Thyroid gland (tissue), 4 donors: ENCODE data around the gene LSG1.

Experiments
- CTCF ChIP-seq, 6 experiments: fragments of 200-600 bp in 3 of 6; fragments of 450-650 bp in 3 of 6; sonication (generic) in 3 of 6; IDR thresholded peaks; one replicate each; pipeline ENCODE4 v1.5.1; 2016 to 2019; ENCODE audit warnings: antibody characterized with exemption in 6 of 6, mild to moderate bottlenecking in 2 of 6, inconsistent platforms in 1 of 6, moderate library complexity in 1 of 6
- POLR2A ChIP-seq, 2 donors: fragments of 450-650 bp; IDR thresholded peaks; one replicate each; pipeline ENCODE4 v1.6.1; 2017; ENCODE audit warnings: antibody characterized with exemption in 2 of 2, mild to moderate bottlenecking in 2 of 2, moderate library complexity in 1 of 2

- TF ChIP-seq CTCF (IDR thresholded peaks at IDR 0.05), result no peak
- no peak for TF ChIP-seq POLR2A (IDR thresholded peaks at IDR 0.05)
Observed at GRCh38 chr3:194664857-194665256, 7.1 kb downstream of the LSG1 start.
